Vagina (tissue), 2 donors: ENCODE results near the gene EIF4E. TPM values are rescaled to one million over a fixed set of nuclear protein-coding genes. Genes with fewer than 3 reads are reported as not detected.

Source experiments
- DNase-seq, 2 donors: peaks; one replicate each; pipeline ENCODE4 v3.0.0-alpha.2; 2017; ENCODE audit errors: extremely low spot score in 2 of 2
- H3K27ac ChIP-seq: fragments of 200-600 bp; sonication (generic); one replicate; pipeline ENCODE4 v1.5.1; 2019
- H3K27me3 ChIP-seq: fragments of 200-600 bp; sonication (generic); one replicate; pipeline ENCODE4 v1.5.1; 2019
- H3K36me3 ChIP-seq, 2 donors: fragments of 200-600 bp; sonication (generic); one replicate each; pipeline ENCODE4 v1.5.1; 2017 to 2019
- H3K4me1 ChIP-seq: fragments of 200-600 bp; sonication (generic); one replicate; pipeline ENCODE4 v1.5.1; 2019
- H3K4me3 ChIP-seq, 2 donors: fragments of 200-600 bp; sonication (generic); 1 replicate in 1 of 2; 2 replicates in 1 of 2; pipeline ENCODE4 v1.5.1; 2016 to 2019
- H3K9me3 ChIP-seq: fragments of 200-600 bp; sonication (generic); one replicate; pipeline ENCODE4 v1.5.1; 2019
- CTCF ChIP-seq, 3 experiments: fragments of 450-650 bp in 2 of 3; fragments of 200-600 bp in 1 of 3; sonication (generic) in 1 of 3; IDR thresholded peaks; one replicate each; pipeline ENCODE4 v1.5.1; 2017 to 2019; ENCODE audit warnings: antibody characterized with exemption in 3 of 3, mild to moderate bottlenecking in 2 of 3, moderate library complexity in 2 of 3
- POLR2A ChIP-seq, 2 donors: fragments of 450-650 bp; IDR thresholded peaks; one replicate each; pipeline ENCODE4 v1.6.1; 2017; ENCODE audit warnings: antibody characterized with exemption in 2 of 2, mild to moderate bottlenecking in 2 of 2, moderate library complexity in 2 of 2
- POLR2AphosphoS5 ChIP-seq, 2 donors: sonication (generic); formaldehyde crosslinking; IDR thresholded peaks; one replicate each; pipeline ENCODE4 v1.9.0; 2017; ENCODE audit warnings: antibody characterized with exemption in 2 of 2, mild to moderate bottlenecking in 2 of 2, low read depth in 1 of 2; ENCODE audit not compliant: insufficient read depth in 1 of 2
- intact Hi-C: fragments of 100-400 bp; cut with DNase I; formaldehyde crosslinking; loops from one replicate; pipeline ENCODE4 v1.15.1; 2023
- total RNA-seq: library from RNA; depleted of rRNA; stranded (reverse); fragments of >200 nt; gene quantifications from one replicate; pipeline ENCODE4 v1.2.3, GENCODE V29; 2016

EIF4E gene
- total RNA-seq = 61.6 TPM

GRCh38 chr4:98928505-98929340, at the start of gene EIF4E:
EIF4E (minus strand) TSS chr4:98929133; CDS start chr4:98929112, 21 bp downstream.
- Histone ChIP-seq H3K4me1 (peaks cover 25% of the 10 kb centered on the region), H3K4me3 (peak within 1 kb of the TSS; percentile 93 to 98), H3K27me3 (no peaks in the 10 kb centered on the region), H3K9me3 (no peaks in the 10 kb centered on the region), H3K27ac (peak within 1 kb of the TSS; percentile 98), H3K36me3 (no peaks in the 10 kb centered on the region)
- peak in 1 of 2 donors; percentile 42 for TF ChIP-seq POLR2A (IDR thresholded peaks at IDR 0.05)
- peak in 1 of 3 experiments; percentile 24 for TF ChIP-seq CTCF (IDR thresholded peaks at IDR 0.05)
- TF ChIP-seq POLR2AphosphoS5 (IDR thresholded peaks at IDR 0.05; ENCODE audit: insufficient read depth in 1 of 2, low read depth in 1 of 2) = peak; percentile 86 to 92
- DNase-seq = peak; percentile 97 to 99
- intact Hi-C loops = loop anchor here (5.0 kb wide), 1 partner anchor 69 kb away; the partner anchor contains the start of gene METAP1

- TF ChIP-seq POLR2AphosphoS5 (IDR thresholded peaks at IDR 0.05; ENCODE audit: insufficient read depth in 1 of 2, low read depth in 1 of 2) (no peak), CTCF (IDR thresholded peaks at IDR 0.05) (no peak), POLR2A (IDR thresholded peaks at IDR 0.05) (no peak)
- H3K9me3 ChIP-seq = no peaks in the 10 kb centered on the region
- H3K4me3 ChIP-seq = no peak overlapping the region
- H3K27me3 ChIP-seq = no peaks in the 10 kb centered on the region
- no peaks in the 10 kb centered on the region for H3K36me3 ChIP-seq
- no peak for DNase-seq
- intact Hi-C loops = no loop called here
- H3K27ac ChIP-seq = no peak overlapping the region
- H3K4me1 ChIP-seq = no peaks in the 10 kb centered on the region
Observed at GRCh38 chr4:98977557-98977956, 48.6 kb upstream of the EIF4E start.

GRCh38 chr4:98976716-98977115, 47.8 kb upstream of the EIF4E start:
- no peak for DNase-seq

GRCh38 chr4:98969878-98970785, 41.2 kb upstream of the EIF4E start:
- no peak for DNase-seq
- Histone ChIP-seq H3K27ac (no peak overlapping the region), H3K4me1 (no peaks in the 10 kb centered on the region), H3K36me3 (no peaks in the 10 kb centered on the region), H3K9me3 (no peaks in the 10 kb centered on the region), H3K4me3 (no peak overlapping the region), H3K27me3 (no peaks in the 10 kb centered on the region)
- intact Hi-C loops = no loop called here
- TF ChIP-seq POLR2A (IDR thresholded peaks at IDR 0.05) (no peak), POLR2AphosphoS5 (IDR thresholded peaks at IDR 0.05; ENCODE audit: insufficient read depth in 1 of 2, low read depth in 1 of 2) (no peak), CTCF (IDR thresholded peaks at IDR 0.05) (no peak)

More at GRCh38 chr4:98976716-98977115, 47.8 kb upstream of the EIF4E start:
- Histone ChIP-seq H3K4me1 (no peaks in the 10 kb centered on the region), H3K4me3 (no peak overlapping the region), H3K9me3 (no peaks in the 10 kb centered on the region), H3K27me3 (no peaks in the 10 kb centered on the region), H3K27ac (no peak overlapping the region), H3K36me3 (no peaks in the 10 kb centered on the region)
- TF ChIP-seq CTCF (IDR thresholded peaks at IDR 0.05) (no peak), POLR2A (IDR thresholded peaks at IDR 0.05) (no peak), POLR2AphosphoS5 (IDR thresholded peaks at IDR 0.05; ENCODE audit: insufficient read depth in 1 of 2, low read depth in 1 of 2) (no peak)
- intact Hi-C loops = no loop called here
